K562 (cell line): ENCODE results near the gene WDR90. TPM values are rescaled to one million over a fixed set of nuclear protein-coding genes. Genes with fewer than 3 reads are reported as not detected.

Experiments
- BRCA1 ChIP-seq, 2 experiments: fragments of 450-650 bp in 1 of 2; sonication (generic) in 1 of 2; formaldehyde crosslinking in 1 of 2; IDR thresholded peaks; 2 replicates each; pipeline versions ENCODE4 v1.5.0 to v1.6.1; 2017 to 2020; ENCODE audit warnings: mild to moderate bottlenecking in 1 of 2, missing genetic modification reagents in 1 of 2
- CSDE1 ChIP-seq, 2 experiments: fragments of 450-650 bp; IDR thresholded peaks; 2 replicates each; pipeline ENCODE4 v1.6.1; 2016; ENCODE audit warnings: mild to moderate bottlenecking in 1 of 2
- HDAC1 ChIP-seq, 2 experiments: fragments of 450-650 bp; IDR thresholded peaks; 2 replicates each; pipeline ENCODE4 v1.6.1; 2016 to 2017; ENCODE audit warnings: inconsistent platforms in 1 of 2, mild to moderate bottlenecking in 1 of 2, moderate library complexity in 1 of 2
- HMG20B ChIP-seq: fragments of 250-450 bp; sonication (Bioruptor Pico); IDR thresholded peaks from 2 replicates; pipeline ENCODE4 v1.5.0; 2021; ENCODE audit warnings: mild to moderate bottlenecking
- KLF6 ChIP-seq: fragments of 250-450 bp; sonication (Bioruptor Pico); IDR thresholded peaks from 2 replicates; pipeline ENCODE4 v1.4.0; 2020; ENCODE audit warnings: mild to moderate bottlenecking, moderate library complexity, borderline replicate concordance
- NR1H2 ChIP-seq: sonication (generic); formaldehyde crosslinking; IDR thresholded peaks from 2 replicates; pipeline ENCODE4 v1.4.0; 2020; ENCODE audit warnings: mild to moderate bottlenecking, missing genetic modification reagents
- SMARCE1 ChIP-seq: fragments of 450-650 bp; IDR thresholded peaks from 2 replicates; pipeline ENCODE4 v1.7.1; 2016; ENCODE audit warnings: mild to moderate bottlenecking
- XRCC3 ChIP-seq: fragments of 450-650 bp; IDR thresholded peaks from 2 replicates; pipeline ENCODE4 v1.6.1; 2017; ENCODE audit warnings: mild to moderate bottlenecking, moderate library complexity
- ZNF408 ChIP-seq: fragments of 250-450 bp; sonication (Bioruptor Pico); IDR thresholded peaks from 2 replicates; pipeline ENCODE4 v1.4.0; 2020; ENCODE audit warnings: low read depth, mild to moderate bottlenecking, moderate library complexity
- polyA plus RNA-seq, 8 experiments: library from polyadenylated mRNA; depleted of rRNA in 4 of 8; stranded (reverse) in 5 of 8; unstranded in 3 of 8; fragments of >200 nt; fragmentation: Nextera tagmentation in 2 of 8; fragmentation: Illumina TruSeq in 1 of 8; extraction: Ambion mirVana in 2 of 8; extraction: Trizol in 1 of 8; gene quantifications; 2 replicates each; pipeline versions ENCODE4 v1.2.1 to v1.2.3, GENCODE V29; 2011 to 2014; ENCODE audit warnings: inconsistent platforms in 1 of 8, missing spikeins in 1 of 8
- total RNA-seq, 7 experiments: library from RNA; depleted of rRNA in 6 of 7; stranded (reverse); fragments of >200 nt in 6 of 7; fragmentation: Illumina TruSeq in 2 of 7; extraction: Trizol in 2 of 7; gene quantifications; 2 replicates each; pipeline versions ENCODE4 v1.2.1 to v1.2.3, GENCODE V29; 2011 to 2021; ENCODE audit warnings: low replicate concordance in 1 of 7
- TF ChIP-seq, protein P1 (sequence below): sonication (generic); formaldehyde crosslinking; IDR thresholded peaks from 2 replicates; pipeline ENCODE4 v1.8.0; 2022; ENCODE audit warnings: mild to moderate bottlenecking, missing genetic modification reagents
- TF ChIP-seq, protein P2 (sequence below), 2 experiments: fragments of 250-450 bp in 1 of 2; fragments of 450-650 bp in 1 of 2; sonication (Bioruptor Pico) in 1 of 2; IDR thresholded peaks; 2 replicates each; pipeline versions ENCODE4 v1.6.1 to v1.8.0; 2016 to 2021; ENCODE audit warnings: mild to moderate bottlenecking in 2 of 2, moderate library complexity in 2 of 2, missing compliant biosample characterization in 1 of 2, missing genetic modification characterization in 1 of 2

Gene WDR90
- total and polyA plus RNA-seq, 9 of the 15 experiments (the other 6 are each of a cell fraction or from before 2014, with no cell fraction given) = 0.44 to 12.6 (median 3.3) TPM

DNA sequence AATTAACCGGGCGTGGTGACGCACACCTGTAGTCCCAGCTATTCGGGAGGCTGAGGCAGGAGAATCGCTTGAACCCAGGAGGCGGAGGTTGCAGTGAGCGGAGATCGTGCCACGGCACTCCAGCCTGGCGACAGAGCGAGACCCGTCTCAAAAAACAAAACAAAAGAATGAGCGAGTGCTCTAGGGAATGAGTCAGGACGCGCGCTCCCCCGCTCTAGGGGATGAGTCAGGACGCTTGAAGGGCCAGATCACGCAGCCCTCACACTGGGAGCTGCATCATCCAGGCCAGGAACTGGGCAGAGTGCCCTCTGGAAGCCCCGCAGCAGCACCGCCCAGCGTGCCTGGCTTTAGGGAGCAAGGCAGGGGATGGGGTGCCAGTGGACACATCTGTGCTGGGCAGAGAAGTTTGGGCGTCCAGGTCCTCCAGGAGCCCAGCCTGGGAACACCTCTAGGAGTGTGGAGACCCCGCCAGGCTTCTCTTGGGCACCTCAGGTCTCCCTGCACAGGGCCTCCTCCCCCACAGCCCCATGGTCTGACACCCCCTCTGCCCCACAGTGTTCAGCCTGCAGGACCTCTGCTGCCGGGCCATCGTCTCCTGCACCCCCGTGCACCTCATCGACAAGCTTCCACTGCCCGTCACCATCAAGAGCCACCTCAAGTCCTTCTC lies 22.2 kb upstream of the WDR90 start (continued):
- TF ChIP-seq, protein P1, sequence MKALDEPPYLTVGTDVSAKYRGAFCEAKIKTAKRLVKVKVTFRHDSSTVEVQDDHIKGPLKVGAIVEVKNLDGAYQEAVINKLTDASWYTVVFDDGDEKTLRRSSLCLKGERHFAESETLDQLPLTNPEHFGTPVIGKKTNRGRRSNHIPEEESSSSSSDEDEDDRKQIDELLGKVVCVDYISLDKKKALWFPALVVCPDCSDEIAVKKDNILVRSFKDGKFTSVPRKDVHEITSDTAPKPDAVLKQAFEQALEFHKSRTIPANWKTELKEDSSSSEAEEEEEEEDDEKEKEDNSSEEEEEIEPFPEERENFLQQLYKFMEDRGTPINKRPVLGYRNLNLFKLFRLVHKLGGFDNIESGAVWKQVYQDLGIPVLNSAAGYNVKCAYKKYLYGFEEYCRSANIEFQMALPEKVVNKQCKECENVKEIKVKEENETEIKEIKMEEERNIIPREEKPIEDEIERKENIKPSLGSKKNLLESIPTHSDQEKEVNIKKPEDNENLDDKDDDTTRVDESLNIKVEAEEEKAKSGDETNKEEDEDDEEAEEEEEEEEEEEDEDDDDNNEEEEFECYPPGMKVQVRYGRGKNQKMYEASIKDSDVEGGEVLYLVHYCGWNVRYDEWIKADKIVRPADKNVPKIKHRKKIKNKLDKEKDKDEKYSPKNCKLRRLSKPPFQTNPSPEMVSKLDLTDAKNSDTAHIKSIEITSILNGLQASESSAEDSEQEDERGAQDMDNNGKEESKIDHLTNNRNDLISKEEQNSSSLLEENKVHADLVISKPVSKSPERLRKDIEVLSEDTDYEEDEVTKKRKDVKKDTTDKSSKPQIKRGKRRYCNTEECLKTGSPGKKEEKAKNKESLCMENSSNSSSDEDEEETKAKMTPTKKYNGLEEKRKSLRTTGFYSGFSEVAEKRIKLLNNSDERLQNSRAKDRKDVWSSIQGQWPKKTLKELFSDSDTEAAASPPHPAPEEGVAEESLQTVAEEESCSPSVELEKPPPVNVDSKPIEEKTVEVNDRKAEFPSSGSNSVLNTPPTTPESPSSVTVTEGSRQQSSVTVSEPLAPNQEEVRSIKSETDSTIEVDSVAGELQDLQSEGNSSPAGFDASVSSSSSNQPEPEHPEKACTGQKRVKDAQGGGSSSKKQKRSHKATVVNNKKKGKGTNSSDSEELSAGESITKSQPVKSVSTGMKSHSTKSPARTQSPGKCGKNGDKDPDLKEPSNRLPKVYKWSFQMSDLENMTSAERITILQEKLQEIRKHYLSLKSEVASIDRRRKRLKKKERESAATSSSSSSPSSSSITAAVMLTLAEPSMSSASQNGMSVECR = 0 out of 2 replicates have a peak, but pooled peaks have one; percentile 17
- TF ChIP-seq SMARCE1 = peak; percentile 85
- no peak for TF ChIP-seq XRCC3
- TF ChIP-seq ZNF408 (CRISPR knock-in tag) = no peak
- TF ChIP-seq KLF6 (CRISPR knock-in tag) = no peak
- no peak for TF ChIP-seq NR1H2 (CRISPR knock-in tag)
- TF ChIP-seq, protein P2, sequence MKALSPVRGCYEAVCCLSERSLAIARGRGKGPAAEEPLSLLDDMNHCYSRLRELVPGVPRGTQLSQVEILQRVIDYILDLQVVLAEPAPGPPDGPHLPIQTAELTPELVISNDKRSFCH (CRISPR knock-in tag; IDR thresholded peaks at IDR 0.05) = no peak
- TF ChIP-seq, protein P2 (tag; IDR thresholded peaks at IDR 0.05) = no peak
- no peak for TF ChIP-seq CSDE1 (IDR thresholded peaks at IDR 0.05)
- peak in 1 of 2 experiments; percentile 24; a peak in 1 of 4 replicates for TF ChIP-seq HDAC1 (IDR thresholded peaks at IDR 0.05)
- TF ChIP-seq BRCA1 (IDR thresholded peaks at IDR 0.05) = no peak
- no peak for TF ChIP-seq BRCA1 (CRISPR knock-in tag; IDR thresholded peaks at IDR 0.05)
- no peak for TF ChIP-seq HMG20B (CRISPR knock-in tag)
